Measurements from ENCODE around the gene ZFPM1.

Gene ZFPM1

DNA sequence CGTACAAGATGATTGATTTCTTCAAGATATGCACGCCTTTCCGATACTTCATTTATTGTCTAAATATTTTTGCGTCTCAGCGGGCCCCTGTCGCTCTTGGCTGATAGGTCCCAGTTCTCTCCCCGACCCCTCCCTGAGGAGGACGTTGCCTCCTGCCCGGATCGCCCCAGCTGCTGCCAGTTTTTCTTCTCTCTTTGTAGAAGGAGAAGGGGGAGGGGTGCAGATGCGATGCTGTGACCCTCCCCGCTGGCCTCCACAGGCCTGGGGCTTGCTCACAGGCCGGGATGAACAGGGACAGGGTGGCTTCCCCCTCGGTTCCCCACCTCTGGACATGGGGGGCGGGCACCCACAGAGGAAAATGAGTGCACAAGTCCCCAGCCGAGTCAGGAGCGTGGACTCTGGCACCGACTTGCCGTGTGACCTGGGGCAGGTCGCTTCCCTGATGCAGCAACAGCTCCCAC is 63.6 kb downstream of the ZFPM1 start:
- TF ChIP-seq TCF12 (IDR thresholded peaks at IDR 0.05; ENCODE audit: low read depth) (no peak), EGR1 (IDR thresholded peaks at IDR 0.05) (no peak), TEAD4 (IDR thresholded peaks at IDR 0.05) (no peak), CREB1 (IDR thresholded peaks at IDR 0.05; ENCODE audit: low read depth) (no peak), YY1 (IDR thresholded peaks at IDR 0.05; ENCODE audit: low read depth) (no peak), ZBTB7A (IDR thresholded peaks at IDR 0.05; ENCODE audit: low read depth) (no peak), RAD21 (IDR thresholded peaks at IDR 0.05; ENCODE audit: low read depth) (no peak), CEBPB (IDR thresholded peaks at IDR 0.05) (no peak), NFIC (IDR thresholded peaks at IDR 0.05) (no peak), TAF1 (IDR thresholded peaks at IDR 0.05; ENCODE audit: low read depth) (no peak), EP300 (IDR thresholded peaks at IDR 0.05; ENCODE audit: borderline replicate concordance) (no peak)
- TF ChIP-seq, protein P1, sequence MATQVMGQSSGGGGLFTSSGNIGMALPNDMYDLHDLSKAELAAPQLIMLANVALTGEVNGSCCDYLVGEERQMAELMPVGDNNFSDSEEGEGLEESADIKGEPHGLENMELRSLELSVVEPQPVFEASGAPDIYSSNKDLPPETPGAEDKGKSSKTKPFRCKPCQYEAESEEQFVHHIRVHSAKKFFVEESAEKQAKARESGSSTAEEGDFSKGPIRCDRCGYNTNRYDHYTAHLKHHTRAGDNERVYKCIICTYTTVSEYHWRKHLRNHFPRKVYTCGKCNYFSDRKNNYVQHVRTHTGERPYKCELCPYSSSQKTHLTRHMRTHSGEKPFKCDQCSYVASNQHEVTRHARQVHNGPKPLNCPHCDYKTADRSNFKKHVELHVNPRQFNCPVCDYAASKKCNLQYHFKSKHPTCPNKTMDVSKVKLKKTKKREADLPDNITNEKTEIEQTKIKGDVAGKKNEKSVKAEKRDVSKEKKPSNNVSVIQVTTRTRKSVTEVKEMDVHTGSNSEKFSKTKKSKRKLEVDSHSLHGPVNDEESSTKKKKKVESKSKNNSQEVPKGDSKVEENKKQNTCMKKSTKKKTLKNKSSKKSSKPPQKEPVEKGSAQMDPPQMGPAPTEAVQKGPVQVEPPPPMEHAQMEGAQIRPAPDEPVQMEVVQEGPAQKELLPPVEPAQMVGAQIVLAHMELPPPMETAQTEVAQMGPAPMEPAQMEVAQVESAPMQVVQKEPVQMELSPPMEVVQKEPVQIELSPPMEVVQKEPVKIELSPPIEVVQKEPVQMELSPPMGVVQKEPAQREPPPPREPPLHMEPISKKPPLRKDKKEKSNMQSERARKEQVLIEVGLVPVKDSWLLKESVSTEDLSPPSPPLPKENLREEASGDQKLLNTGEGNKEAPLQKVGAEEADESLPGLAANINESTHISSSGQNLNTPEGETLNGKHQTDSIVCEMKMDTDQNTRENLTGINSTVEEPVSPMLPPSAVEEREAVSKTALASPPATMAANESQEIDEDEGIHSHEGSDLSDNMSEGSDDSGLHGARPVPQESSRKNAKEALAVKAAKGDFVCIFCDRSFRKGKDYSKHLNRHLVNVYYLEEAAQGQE (IDR thresholded peaks at IDR 0.05; ENCODE audit: low read depth) = no peak
- TF ChIP-seq, protein P2, sequence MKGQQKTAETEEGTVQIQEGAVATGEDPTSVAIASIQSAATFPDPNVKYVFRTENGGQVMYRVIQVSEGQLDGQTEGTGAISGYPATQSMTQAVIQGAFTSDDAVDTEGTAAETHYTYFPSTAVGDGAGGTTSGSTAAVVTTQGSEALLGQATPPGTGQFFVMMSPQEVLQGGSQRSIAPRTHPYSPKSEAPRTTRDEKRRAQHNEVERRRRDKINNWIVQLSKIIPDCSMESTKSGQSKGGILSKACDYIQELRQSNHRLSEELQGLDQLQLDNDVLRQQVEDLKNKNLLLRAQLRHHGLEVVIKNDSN (IDR thresholded peaks at IDR 0.05) = no peak
- TF ChIP-seq, protein P3, sequence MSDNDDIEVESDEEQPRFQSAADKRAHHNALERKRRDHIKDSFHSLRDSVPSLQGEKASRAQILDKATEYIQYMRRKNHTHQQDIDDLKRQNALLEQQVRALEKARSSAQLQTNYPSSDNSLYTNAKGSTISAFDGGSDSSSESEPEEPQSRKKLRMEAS (IDR thresholded peaks at IDR 0.05) = no peak

DNA sequence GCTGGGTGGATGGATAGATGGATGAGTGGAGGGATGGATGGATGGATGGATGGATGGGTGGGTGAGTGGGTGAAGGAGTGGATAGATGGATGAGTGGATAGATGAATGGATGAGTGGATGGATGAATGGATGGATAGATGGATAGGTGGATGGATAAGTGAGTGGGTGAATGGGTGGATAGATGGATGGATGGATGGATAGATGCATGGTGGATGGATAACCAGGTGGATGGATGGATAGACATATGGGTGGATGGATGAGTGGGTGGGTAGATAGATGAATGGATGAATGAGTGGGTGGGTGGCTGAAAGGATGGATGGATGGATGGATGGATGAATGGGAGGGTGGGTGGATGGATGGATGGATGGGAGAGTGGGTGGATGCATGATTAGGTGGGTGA is 66.2 kb downstream of the ZFPM1 start:
- TF ChIP-seq, protein P1 (IDR thresholded peaks at IDR 0.05; ENCODE audit: low read depth) = no peak
- no peak for TF ChIP-seq ZBTB7A (IDR thresholded peaks at IDR 0.05; ENCODE audit: low read depth)
- TF ChIP-seq FOXM1 (IDR thresholded peaks at IDR 0.05; ENCODE audit: borderline replicate concordance, low read depth) = no peak
- TF ChIP-seq, protein P2 (IDR thresholded peaks at IDR 0.05) = no peak
- no peak for TF ChIP-seq TEAD4 (IDR thresholded peaks at IDR 0.05)
- no peak for TF ChIP-seq NFIC (IDR thresholded peaks at IDR 0.05)
- no peak for TF ChIP-seq TCF12 (IDR thresholded peaks at IDR 0.05; ENCODE audit: low read depth)
- TF ChIP-seq EP300 (IDR thresholded peaks at IDR 0.05; ENCODE audit: borderline replicate concordance) = no peak
- no peak for TF ChIP-seq CREB1 (IDR thresholded peaks at IDR 0.05; ENCODE audit: low read depth)
- TF ChIP-seq EGR1 (IDR thresholded peaks at IDR 0.05) = no peak
- no peak for TF ChIP-seq TAF1 (IDR thresholded peaks at IDR 0.05; ENCODE audit: low read depth)

DNA sequence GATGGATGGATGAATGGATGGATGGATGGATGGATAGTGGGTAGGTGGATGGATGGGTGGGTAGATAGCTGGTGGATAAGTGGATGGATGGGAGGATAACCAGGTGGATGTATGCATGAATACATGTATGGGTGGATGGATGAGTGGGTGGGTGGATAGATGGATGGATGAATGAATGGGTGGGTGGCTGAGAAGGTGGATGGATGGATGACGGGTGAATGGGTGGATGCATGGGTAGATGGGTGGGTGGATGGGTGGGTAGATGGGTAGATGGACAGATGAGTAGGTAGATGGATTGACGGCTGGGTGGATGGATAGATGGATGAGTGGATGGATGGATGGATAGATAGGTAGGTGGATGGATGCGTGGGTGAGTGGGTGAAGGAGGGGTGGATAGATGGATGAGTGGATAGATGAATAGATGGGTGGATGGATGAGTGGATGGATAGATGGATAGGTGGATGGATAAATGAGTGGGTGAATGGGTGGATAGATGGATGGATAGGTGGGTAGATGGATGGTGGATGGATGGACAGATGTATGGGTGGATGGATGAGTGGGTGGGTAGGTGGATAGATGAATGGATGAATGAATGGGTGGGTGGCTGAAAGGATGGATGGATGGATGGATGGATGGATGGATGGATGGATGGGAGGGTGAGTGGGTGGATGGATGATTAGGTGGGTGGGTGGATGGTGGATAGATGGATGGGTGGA is 67.0 kb downstream of the ZFPM1 start:
- TF ChIP-seq EGR1 (IDR thresholded peaks at IDR 0.05) (no peak), TCF12 (IDR thresholded peaks at IDR 0.05; ENCODE audit: low read depth) (no peak), TEAD4 (IDR thresholded peaks at IDR 0.05) (no peak), NFIC (IDR thresholded peaks at IDR 0.05) (no peak), EP300 (IDR thresholded peaks at IDR 0.05; ENCODE audit: borderline replicate concordance) (no peak), YY1 (IDR thresholded peaks at IDR 0.05; ENCODE audit: low read depth) (no peak), RAD21 (IDR thresholded peaks at IDR 0.05; ENCODE audit: low read depth) (no peak), TAF1 (IDR thresholded peaks at IDR 0.05; ENCODE audit: low read depth) (no peak), ZBTB7A (IDR thresholded peaks at IDR 0.05; ENCODE audit: low read depth) (no peak), FOXM1 (IDR thresholded peaks at IDR 0.05; ENCODE audit: borderline replicate concordance, low read depth) (no peak), CREB1 (IDR thresholded peaks at IDR 0.05; ENCODE audit: low read depth) (no peak), CEBPB (IDR thresholded peaks at IDR 0.05) (no peak)
- TF ChIP-seq, protein P2 (IDR thresholded peaks at IDR 0.05) = no peak
- TF ChIP-seq, protein P3 (IDR thresholded peaks at IDR 0.05) = no peak
- TF ChIP-seq, protein P1 (IDR thresholded peaks at IDR 0.05; ENCODE audit: low read depth) = no peak
